HepG2 (cell line): ENCODE results near the gene TSNAX. TPM values are rescaled to one million over a fixed set of nuclear protein-coding genes. Genes with fewer than 3 reads are reported as not detected.

Experiments used
- ATM ChIP-seq: fragments of 450-650 bp; IDR thresholded peaks from 2 replicates; pipeline ENCODE4 v1.7.1; 2017; ENCODE audit warnings: mild to moderate bottlenecking, borderline replicate concordance
- DNMT3B ChIP-seq: conservative IDR thresholded peaks from 2 replicates; pipeline ENCODE4 v1.6.1; 2016; ENCODE audit warnings: missing biosample characterization, control low read depth
- DZIP1 ChIP-seq: sonication (generic); formaldehyde crosslinking; IDR thresholded peaks from 2 replicates; pipeline ENCODE4 v1.5.0; 2020; ENCODE audit warnings: mild to moderate bottlenecking, missing genetic modification reagents
- EED ChIP-seq: sonication (generic); formaldehyde crosslinking; IDR thresholded peaks from 2 replicates; pipeline ENCODE4 v1.5.0; 2020; ENCODE audit warnings: mild to moderate bottlenecking, missing genetic modification reagents
- PBX3 ChIP-seq: sonication (generic); formaldehyde crosslinking; IDR thresholded peaks from 2 replicates; pipeline ENCODE4 v1.8.1; 2023; ENCODE audit warnings: missing genetic modification reagents, inconsistent platforms, borderline replicate concordance
- SOX5 ChIP-seq: IDR thresholded peaks from 2 replicates; pipeline ENCODE4 v1.6.1; 2016; ENCODE audit warnings: borderline replicate concordance
- ZBTB43 ChIP-seq: sonication (generic); formaldehyde crosslinking; conservative IDR thresholded peaks from 2 replicates; pipeline ENCODE4 v1.4.0; 2020; ENCODE audit warnings: missing genetic modification reagents
- ZNF24 ChIP-seq: fragments of 450-650 bp; IDR thresholded peaks from 2 replicates; pipeline ENCODE4 v1.6.1; 2017; ENCODE audit warnings: antibody characterized with exemption, mild to moderate bottlenecking
- ZNF318 ChIP-seq: sonication (generic); formaldehyde crosslinking; IDR thresholded peaks from 2 replicates; pipeline ENCODE4 v1.4.0; 2020; ENCODE audit warnings: mild to moderate bottlenecking, missing genetic modification reagents
- ZNF44 ChIP-seq: sonication (generic); formaldehyde crosslinking; IDR thresholded peaks from 2 replicates; pipeline ENCODE4 v1.5.1; 2020; ENCODE audit warnings: mild to moderate bottlenecking, missing genetic modification reagents
- ZNF629 ChIP-seq: sonication (generic); formaldehyde crosslinking; conservative IDR thresholded peaks from 2 replicates; pipeline ENCODE4 v1.5.0; 2020; ENCODE audit warnings: missing genetic modification reagents
- ZNF644 ChIP-seq: IDR thresholded peaks from 2 replicates; pipeline ENCODE4 v1.6.1; 2016; ENCODE audit warnings: low read depth
- ZNF800 ChIP-seq: sonication (generic); formaldehyde crosslinking; IDR thresholded peaks from 2 replicates; pipeline ENCODE4 v1.4.0; 2020; ENCODE audit warnings: missing genetic modification reagents
- polyA plus RNA-seq, 8 experiments: library from polyadenylated mRNA; depleted of rRNA in 3 of 8; stranded (reverse) in 7 of 8; unstranded in 1 of 8; fragments of >200 nt; fragmentation: Illumina TruSeq in 4 of 8; extraction: Trizol in 4 of 8; gene quantifications; 2 replicates each; pipeline versions ENCODE4 v1.2.1 to v1.2.3, GENCODE V29; 2011 to 2016; ENCODE audit warnings: low read depth in 4 of 8, missing spikeins in 1 of 8, mixed read lengths in 1 of 8; ENCODE audit not compliant: insufficient read depth in 1 of 8
- total RNA-seq, 5 experiments: library from RNA; depleted of rRNA; stranded (reverse); fragments of >200 nt; fragmentation: Illumina TruSeq; extraction: Trizol; gene quantifications; 2 replicates each; pipeline ENCODE4 v1.2.3, GENCODE V29; 2016; ENCODE audit warnings: low read depth in 1 of 5

The TSNAX gene
- total and polyA plus RNA-seq, 2 of the 13 experiments (the other 11 are each of a cell fraction or from before 2014, with no cell fraction given): 13.2 to 46.2 TPM

GRCh38 chr1:231528172-231529029 lies at the start of gene TSNAX (continued):
- no peak for TF ChIP-seq ZNF629
- no peak for TF ChIP-seq ZNF24
- no peak for TF ChIP-seq DNMT3B (CRISPR knock-in tag)
- TF ChIP-seq ZNF644: no peak
- TF ChIP-seq PBX3 (CRISPR knock-in tag): no peak
- TF ChIP-seq ZNF318 (CRISPR knock-in tag): no peak
- TF ChIP-seq EED: peak; percentile 20; the same call in 1 of the 2 replicates
- TF ChIP-seq ZBTB43: no peak
- TF ChIP-seq ATM: no peak
- TF ChIP-seq SOX5 (CRISPR knock-in tag): peak; percentile 52; the same call in 1 of the 2 replicates
- TF ChIP-seq ZNF800 (CRISPR knock-in tag): no peak
- TF ChIP-seq ZNF44 (CRISPR knock-in tag): 0 out of 2 replicates have a peak, but pooled peaks have one; percentile 1
- TF ChIP-seq DZIP1 (CRISPR knock-in tag): no peak
